Activated B cell treated with CpG ODN at 0.5 μM for 24 hours (primary cell): ENCODE measurements around the gene BRD3. TPM values are rescaled to one million over a fixed set of nuclear protein-coding genes. Genes with fewer than 3 reads are reported as not detected.

Source experiments
- ATAC-seq: fragments of 200-7000 bp; cut with Tn5 transposase; one replicate; pipeline ENCODE4 v1.10.0; 2021; ENCODE audit warnings: low read depth, mild to moderate bottlenecking, moderate library complexity
- CTCF ChIA-PET: fragments of 350-600 bp; sonication (Branson Sonifier 250); formaldehyde crosslinking; loops from one replicate; lab custom pipeline; 2021; ENCODE audit warnings: antibody characterized with exemption; lab: Charles Lee
- POLR2A ChIA-PET: fragments of 350-600 bp; sonication (Branson Sonifier 250); formaldehyde crosslinking; loops from one replicate; lab custom pipeline; 2021; ENCODE audit warnings: antibody characterized with exemption; lab: Charles Lee
- DNase-seq: peaks from one replicate; pipeline ENCODE4 v3.0.0; 2022
- H3K27ac Mint-ChIP-seq: one replicate; pipeline ENCODE4 v1.8.0; 2020; ENCODE audit warnings: mixed read lengths
- H3K27me3 Mint-ChIP-seq: one replicate; pipeline ENCODE4 v1.8.0; 2021; ENCODE audit warnings: mixed read lengths
- H3K36me3 Mint-ChIP-seq: one replicate; pipeline ENCODE4 v1.8.0; 2021; ENCODE audit warnings: low read depth, mixed read lengths
- H3K4me1 Mint-ChIP-seq: one replicate; pipeline ENCODE4 v1.8.0; 2021; ENCODE audit warnings: mixed read lengths
- H3K4me3 Mint-ChIP-seq: one replicate; pipeline ENCODE4 v1.8.0; 2020; ENCODE audit warnings: mild to moderate bottlenecking, mixed read lengths
- H3K9me3 Mint-ChIP-seq: one replicate; pipeline ENCODE4 v1.8.0; 2020; ENCODE audit warnings: mixed read lengths
- intact Hi-C: fragments of 100-400 bp; cut with micrococcal nuclease; formaldehyde crosslinking; loops from one replicate; pipeline ENCODE4 v1.15.1; 2024
- total RNA-seq: library from RNA; stranded (reverse); gene quantifications from 2 replicates; pipeline ENCODE4 v1.2.3, GENCODE V29; 2022
- TF ChIP-seq, protein P1 (sequence below): fragments of 200-600 bp; IDR thresholded peaks from one replicate; pipeline ENCODE4 v1.8.0; 2022; ENCODE audit warnings: antibody characterized with exemption, mild to moderate bottlenecking

BRD3 gene
- total RNA-seq, 1 donor from 2014 or later: 18.3 TPM

DNA sequence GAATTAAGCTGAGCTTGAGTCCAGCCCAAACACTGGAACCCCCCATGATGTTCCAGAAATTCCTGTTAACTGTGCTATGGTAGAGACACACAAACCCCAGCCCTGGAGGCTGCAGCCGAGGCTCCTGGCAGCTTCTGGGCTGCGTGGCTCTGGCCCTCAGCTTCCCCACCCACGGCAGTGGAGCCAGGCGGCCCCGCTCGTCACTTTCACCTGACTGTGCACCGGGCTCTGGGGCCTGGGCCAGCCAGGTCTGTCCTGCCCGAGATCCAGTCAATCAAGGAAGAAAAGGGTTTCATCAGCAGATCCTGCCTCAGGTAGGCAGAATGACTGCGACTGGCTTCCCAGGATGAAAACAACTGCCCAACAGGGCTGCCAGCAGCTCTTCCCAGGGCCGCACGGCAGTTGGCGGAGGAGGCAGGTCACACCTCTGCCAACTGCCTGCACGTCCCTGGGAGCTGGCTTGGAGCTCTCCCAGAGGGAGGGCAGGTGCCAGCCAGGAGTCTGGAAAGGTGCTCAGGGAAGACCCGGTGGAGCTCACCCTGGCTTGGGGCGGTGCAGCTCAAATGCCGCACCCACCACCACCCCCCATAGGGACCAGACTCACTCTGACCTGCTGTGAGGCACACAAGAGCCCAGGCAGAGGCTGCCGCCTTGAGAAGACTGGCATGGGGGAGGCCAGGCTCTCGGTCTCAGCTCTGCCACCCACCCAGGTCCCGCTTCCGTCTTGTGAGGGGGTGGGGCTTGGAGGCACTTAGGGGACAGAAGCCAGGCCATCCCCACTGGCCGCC lies 20.7 kb downstream of the BRD3 start:
- Mint-ChIP-seq H3K27me3 (no peaks in the 10 kb centered on the region), H3K4me1 (no peaks in the 10 kb centered on the region), H3K4me3 (no peak overlapping the region), H3K9me3 (no peaks in the 10 kb centered on the region), H3K27ac (no peak overlapping the region), H3K36me3 (peaks cover 86% of the 10 kb centered on the region)
- no peak for ATAC-seq
- POLR2A ChIA-PET: no interaction called here
- TF ChIP-seq, protein P1, sequence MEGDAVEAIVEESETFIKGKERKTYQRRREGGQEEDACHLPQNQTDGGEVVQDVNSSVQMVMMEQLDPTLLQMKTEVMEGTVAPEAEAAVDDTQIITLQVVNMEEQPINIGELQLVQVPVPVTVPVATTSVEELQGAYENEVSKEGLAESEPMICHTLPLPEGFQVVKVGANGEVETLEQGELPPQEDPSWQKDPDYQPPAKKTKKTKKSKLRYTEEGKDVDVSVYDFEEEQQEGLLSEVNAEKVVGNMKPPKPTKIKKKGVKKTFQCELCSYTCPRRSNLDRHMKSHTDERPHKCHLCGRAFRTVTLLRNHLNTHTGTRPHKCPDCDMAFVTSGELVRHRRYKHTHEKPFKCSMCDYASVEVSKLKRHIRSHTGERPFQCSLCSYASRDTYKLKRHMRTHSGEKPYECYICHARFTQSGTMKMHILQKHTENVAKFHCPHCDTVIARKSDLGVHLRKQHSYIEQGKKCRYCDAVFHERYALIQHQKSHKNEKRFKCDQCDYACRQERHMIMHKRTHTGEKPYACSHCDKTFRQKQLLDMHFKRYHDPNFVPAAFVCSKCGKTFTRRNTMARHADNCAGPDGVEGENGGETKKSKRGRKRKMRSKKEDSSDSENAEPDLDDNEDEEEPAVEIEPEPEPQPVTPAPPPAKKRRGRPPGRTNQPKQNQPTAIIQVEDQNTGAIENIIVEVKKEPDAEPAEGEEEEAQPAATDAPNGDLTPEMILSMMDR: no peak
- no peak for DNase-seq
- CTCF ChIA-PET: interaction anchor here (0.9 kb wide), 1 partner anchor 41 kb away, joined by 3 read pairs; no protein-coding TSS in a partner anchor
- intact Hi-C loops: no loop called here

DNA sequence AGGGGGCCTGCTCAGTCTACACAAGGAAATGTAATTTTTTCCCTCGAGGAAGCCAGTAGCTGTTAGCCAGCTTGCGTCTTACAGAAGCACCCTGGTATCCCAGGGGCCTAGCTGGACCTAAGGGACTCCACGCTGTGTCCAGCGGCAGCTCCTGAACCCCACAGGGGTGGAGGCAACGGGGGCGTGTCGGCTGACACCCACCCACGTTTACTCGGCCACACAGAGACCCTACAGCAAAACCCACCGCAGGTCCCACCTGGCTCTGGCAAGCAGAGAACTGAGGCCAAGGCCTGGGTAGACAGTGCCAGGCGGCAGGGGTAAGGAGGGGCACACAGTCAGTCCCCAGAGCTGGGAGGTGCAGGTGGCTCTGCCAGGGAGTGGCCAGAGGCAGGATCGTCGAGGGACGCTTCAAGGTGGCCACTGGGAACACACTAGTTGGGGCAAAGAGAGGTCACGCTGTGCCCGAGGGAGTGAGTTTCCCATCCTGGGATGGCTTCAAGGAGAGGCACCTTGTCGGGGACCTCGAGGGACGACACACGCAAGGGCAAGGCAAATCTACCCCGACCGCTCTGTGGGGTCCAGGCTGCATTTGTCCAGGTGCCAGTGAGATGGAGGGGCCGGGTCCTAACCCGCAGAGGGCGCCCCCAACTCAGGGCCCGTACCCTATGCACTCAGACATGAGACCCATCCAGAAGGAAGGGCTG lies 21.8 kb downstream of the BRD3 start:
- CTCF ChIA-PET: interaction anchor here (0.9 kb wide), 1 partner anchor 42 kb away, joined by 3 read pairs; no protein-coding TSS in a partner anchor
- H3K4me3 Mint-ChIP-seq: no peak overlapping the region
- peaks cover 84% of the 10 kb centered on the region for H3K36me3 Mint-ChIP-seq
- POLR2A ChIA-PET: no interaction called here
- intact Hi-C loops: no loop called here
- H3K27me3 Mint-ChIP-seq: no peaks in the 10 kb centered on the region
- TF ChIP-seq, protein P1: no peak
- H3K27ac Mint-ChIP-seq: no peak overlapping the region
- H3K4me1 Mint-ChIP-seq: no peaks in the 10 kb centered on the region
- ATAC-seq (no peak), DNase-seq (no peak)
- no peaks in the 10 kb centered on the region for H3K9me3 Mint-ChIP-seq

DNA sequence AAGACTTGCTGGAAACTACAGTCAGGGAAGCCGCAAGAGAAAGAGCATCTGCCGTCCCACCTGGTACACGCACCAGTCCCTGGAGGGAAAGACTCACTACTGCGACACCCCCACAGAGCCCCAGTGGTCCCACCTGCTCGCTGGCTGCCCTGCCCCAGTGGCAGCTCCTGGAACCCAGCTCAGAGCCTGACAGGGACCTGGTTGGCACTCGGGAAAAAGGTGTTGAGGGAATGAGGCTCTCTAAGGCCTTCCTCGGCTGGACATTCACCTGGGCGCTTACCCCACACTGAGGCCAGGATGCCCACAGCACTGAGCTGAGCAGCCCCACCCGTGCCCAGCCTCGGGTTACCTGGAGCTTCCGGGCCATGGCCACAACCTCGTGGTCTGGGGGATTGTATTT lies 22.9 kb downstream of the BRD3 start:
- DNase-seq (no peak), ATAC-seq (no peak)
- Mint-ChIP-seq H3K27ac (no peak overlapping the region), H3K9me3 (no peaks in the 10 kb centered on the region), H3K27me3 (no peaks in the 10 kb centered on the region), H3K4me3 (no peak overlapping the region), H3K36me3 (peaks cover 86% of the 10 kb centered on the region), H3K4me1 (no peaks in the 10 kb centered on the region)
- TF ChIP-seq, protein P1: no peak
- POLR2A ChIA-PET: no interaction called here
- intact Hi-C loops: no loop called here
- CTCF ChIA-PET: no interaction called here

DNA sequence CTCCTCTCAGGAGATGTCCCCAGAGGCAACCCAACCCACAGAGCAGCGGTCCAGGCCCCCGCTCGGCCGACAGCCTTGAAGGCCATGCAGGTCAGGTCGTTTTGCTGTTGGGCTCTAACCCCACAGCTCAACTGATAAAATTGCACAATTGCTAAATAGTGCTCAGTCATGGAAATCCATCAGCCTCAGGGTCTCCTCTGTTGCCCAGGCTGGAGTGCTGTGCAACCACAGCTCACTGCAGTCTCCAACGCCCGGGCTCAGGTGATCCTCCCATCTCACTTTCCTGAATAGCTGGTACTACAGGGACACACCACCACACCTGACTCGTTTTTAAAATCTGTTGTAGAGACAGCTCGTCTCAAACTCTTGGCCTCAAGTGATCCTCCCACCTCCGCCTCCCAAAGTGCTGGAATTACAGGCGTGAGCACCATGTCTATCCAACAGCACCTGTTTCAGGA lies 24.3 kb downstream of the BRD3 start:
- H3K4me1 Mint-ChIP-seq: no peaks in the 10 kb centered on the region
- TF ChIP-seq, protein P1: no peak
- H3K27ac Mint-ChIP-seq: no peak overlapping the region
- CTCF ChIA-PET: no interaction called here
- intact Hi-C loops: no loop called here
- no peak for ATAC-seq
- H3K4me3 Mint-ChIP-seq: no peak overlapping the region
- no peaks in the 10 kb centered on the region for H3K27me3 Mint-ChIP-seq
- peaks cover 3% of the 10 kb centered on the region for H3K9me3 Mint-ChIP-seq
- DNase-seq: no peak
- H3K36me3 Mint-ChIP-seq: peaks cover 86% of the 10 kb centered on the region
- POLR2A ChIA-PET: no interaction called here

DNA sequence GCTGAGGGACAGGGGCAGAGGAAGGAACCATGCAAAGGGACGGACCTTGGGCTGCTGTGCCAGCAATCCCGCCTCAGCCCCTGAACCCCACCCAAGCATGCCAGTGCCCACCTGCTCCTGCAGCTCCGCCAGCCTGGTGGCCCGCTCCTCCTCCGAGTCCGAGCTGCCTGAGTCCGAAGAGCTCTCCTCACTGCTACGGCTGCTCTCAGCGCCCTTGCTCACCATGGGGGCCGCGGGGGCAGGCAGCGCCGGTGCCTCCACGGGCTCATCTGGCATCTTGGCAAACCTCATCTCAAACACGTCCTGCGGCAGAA lies 26.2 kb downstream of the BRD3 start:
- no peaks in the 10 kb centered on the region for H3K27me3 Mint-ChIP-seq
- peaks cover 3% of the 10 kb centered on the region for H3K9me3 Mint-ChIP-seq
- DNase-seq (no peak), ATAC-seq (no peak)
- intact Hi-C loops: no loop called here
- no peak overlapping the region for H3K27ac Mint-ChIP-seq
- no peaks in the 10 kb centered on the region for H3K4me1 Mint-ChIP-seq
- POLR2A ChIA-PET: no interaction called here
- TF ChIP-seq, protein P1: no peak
- CTCF ChIA-PET: no interaction called here
- H3K36me3 Mint-ChIP-seq: peaks cover 86% of the 10 kb centered on the region
- H3K4me3 Mint-ChIP-seq: no peak overlapping the region
